Activated CD8-positive, alpha-beta memory T cell treated with anti-CD3 and anti-CD28 coated beads, Interleukin-2, amount 50 U/mL, for 1 hour (primary cell): ENCODE results near the gene IGFALS.

Source experiments
- DNase-seq: peaks from one replicate; pipeline ENCODE4 v3.0.0-alpha.2; 2020; ENCODE audit errors: extremely low read depth

Gene IGFALS

DNA sequence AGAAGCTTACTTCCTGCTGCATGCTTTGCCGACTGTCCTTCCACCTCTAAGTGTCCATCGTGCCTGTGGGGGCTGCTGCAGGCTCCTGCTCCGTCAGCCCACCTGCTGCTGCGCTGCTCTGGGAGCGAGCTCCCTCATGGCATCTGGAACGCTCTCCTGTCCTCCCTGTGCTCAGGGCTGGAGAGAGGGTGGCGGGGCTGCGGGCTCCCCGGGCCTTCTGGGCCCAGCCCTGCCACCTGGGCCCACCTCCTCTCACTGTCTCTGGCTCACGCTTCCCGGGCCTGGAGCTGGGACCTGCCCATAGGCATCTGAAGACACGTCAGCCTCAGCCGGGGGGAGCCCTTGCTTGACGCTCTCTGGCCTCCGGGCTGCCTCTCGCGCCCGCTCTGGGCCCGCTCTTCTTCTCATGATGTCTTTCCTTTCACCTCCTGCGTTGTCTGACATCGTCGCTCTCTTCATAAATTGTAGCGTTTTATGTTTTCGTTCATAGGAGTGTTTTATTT lies 49.1 kb downstream of the IGFALS start:
- no peak for DNase-seq

DNA sequence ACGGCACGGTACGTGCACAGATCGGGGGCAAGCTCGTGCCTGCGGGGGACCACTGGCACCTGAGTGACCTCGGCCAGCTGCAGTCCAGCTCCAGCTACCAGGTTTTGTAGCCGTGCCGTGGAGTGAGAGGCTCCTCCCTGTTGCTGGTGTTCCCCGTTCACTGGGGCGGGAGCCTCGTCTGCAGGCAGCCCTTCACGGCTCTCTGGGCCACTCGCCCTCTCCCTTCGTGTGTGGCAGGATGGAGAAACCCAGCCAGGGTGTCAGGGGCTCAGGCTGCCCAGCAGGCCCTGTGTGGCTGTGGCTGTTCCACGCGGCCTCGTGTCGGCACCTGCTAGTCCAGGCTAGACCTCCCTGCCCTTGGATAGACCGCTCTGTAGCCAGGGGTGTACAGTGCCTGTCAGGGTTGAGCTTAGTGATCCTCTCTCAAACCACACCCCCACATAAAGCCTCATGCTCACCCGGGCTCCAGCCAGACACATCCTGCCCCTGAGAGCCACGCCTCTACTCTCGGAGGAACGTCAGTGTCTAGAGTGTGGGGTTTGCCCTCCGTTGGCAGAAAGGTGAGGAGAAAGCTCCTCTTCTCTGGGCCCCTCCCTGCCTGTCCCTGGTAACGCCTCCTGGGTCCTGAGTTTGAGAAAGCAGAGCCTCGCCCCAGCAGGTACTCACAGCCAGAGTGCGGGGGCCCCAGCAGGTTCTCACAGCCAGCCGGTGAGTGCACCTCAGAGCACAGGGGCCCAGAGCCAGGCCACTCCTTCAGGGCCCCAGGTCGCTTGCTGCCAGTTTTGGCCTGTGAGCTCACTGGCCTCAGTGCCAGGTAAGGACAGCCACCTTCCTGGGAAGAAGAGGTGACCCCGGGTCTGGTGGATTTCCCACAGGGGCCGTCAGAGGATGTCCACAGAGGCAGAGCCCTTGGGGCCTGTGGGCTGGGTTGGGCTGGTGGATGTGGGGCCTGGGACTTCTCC lies 49.8 kb downstream of the IGFALS start:
- DNase-seq = no peak

DNA sequence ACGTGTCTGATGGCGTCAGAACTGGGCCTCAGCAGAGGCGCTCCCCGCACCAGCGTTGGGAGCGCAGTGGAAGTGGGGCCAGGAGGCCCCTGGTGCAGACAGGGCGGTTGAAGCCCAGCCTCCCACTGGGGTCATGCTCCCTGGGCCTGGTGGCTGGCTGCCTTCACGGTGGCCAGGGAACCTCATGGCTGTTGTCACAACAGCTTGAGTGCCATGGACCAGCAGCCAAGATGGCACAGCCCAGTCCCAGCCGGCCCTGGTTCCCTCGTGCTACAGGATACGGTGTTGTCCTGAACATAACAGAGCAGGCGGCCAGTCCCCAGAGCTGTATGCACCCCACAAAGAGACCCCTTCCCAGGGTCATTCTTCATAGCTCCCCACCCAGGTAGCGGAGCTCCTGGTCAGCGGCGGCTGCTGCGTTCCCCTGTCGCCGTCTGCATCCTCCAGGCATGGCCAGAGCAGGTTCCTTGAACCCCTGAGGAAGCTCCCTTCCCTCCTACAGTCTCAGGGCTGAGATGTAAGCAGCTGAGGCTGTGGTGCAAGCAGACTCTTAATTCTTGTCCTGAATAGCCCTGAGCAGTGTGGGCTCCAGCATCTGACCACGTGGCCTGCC lies 51.8 kb downstream of the IGFALS start:
- no peak for DNase-seq

DNA sequence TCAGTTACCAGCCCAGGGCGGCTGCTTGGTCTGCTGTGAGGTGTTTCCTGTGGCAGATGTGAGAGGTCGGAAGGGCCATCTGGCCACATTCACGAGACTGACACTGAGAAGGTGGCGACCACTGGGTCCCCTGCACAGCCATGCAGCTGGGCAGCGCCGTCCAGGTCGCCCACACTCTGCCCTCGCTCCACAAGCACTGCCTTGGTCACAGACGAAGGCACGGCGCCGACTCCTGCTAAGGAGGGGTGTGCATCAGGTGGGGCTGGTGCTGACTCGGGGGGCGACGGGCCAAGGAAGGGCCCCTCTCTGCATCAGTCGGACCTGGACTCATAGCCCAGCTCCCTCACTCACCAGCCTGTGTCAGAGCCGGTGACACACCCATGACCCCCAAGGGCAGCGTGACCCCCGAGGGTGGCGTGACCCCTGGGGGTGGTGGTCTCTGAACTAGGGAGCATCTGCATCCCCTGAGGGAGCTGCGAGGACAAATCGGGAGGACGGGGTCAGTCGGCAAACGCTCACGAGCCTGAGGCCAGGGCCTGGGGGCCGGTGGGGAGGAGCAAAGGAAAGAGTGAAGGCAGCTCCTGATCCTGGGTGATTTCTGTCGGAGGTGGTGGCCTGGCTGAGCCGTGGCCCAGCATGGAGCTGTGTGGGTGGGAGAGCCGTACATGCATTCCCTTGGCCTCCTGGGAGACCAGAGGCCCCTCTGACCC lies 52.6 kb downstream of the IGFALS start:
- DNase-seq = no peak
